ENCODE results near the gene C3orf85.
"Not testable (repeated sequence)": the region's sequence is repeated elsewhere in the genome, so short reads cannot be mapped to it uniquely, and the experiment has no call there.

The C3orf85 gene

GRCh38 chr3:109136523-109136922 lies at the start of gene C3orf85:
C3orf85 (plus strand) TSS chr3:109136719; CDS start chr3:109136848, 129 bp downstream.
- no peak for DNase-seq (ENCODE audit: low read depth)

- DNase-seq (ENCODE audit: low read depth): no peak
These were observed 47.3 kb upstream of the C3orf85 start for GRCh38 chr3:109089265-109089664.

- DNase-seq (ENCODE audit: low read depth): no peak
These were observed 44.7 kb upstream of the C3orf85 start for GRCh38 chr3:109091846-109092245.

- DNase-seq (ENCODE audit: low read depth): no peak
These were observed 43.0 kb upstream of the C3orf85 start for GRCh38 chr3:109093561-109093960.

- DNase-seq (ENCODE audit: low read depth): no peak
These were observed 41.4 kb upstream of the C3orf85 start for GRCh38 chr3:109095166-109095565.

GRCh38 chr3:109098079-109098644 lies 38.4 kb upstream of the C3orf85 start:
- DNase-seq (ENCODE audit: low read depth): no peak

GRCh38 chr3:109109574-109109973 lies 26.9 kb upstream of the C3orf85 start:
- no peak for DNase-seq (ENCODE audit: low read depth)

- no peak for DNase-seq (ENCODE audit: low read depth)
These were observed 23.4 kb upstream of the C3orf85 start for GRCh38 chr3:109112946-109113760.

GRCh38 chr3:109114746-109115145 lies 21.8 kb upstream of the C3orf85 start:
- no peak for DNase-seq (ENCODE audit: low read depth)

GRCh38 chr3:109115451-109115850 lies 21.1 kb upstream of the C3orf85 start:
- DNase-seq (ENCODE audit: low read depth): no peak

GRCh38 chr3:109116031-109116430 lies 20.5 kb upstream of the C3orf85 start:
- DNase-seq (ENCODE audit: low read depth): no peak

GRCh38 chr3:109117939-109118338 lies 18.6 kb upstream of the C3orf85 start, which contains the start of gene MORC1:
MORC1 (minus strand) TSS chr3:109118134; CDS start chr3:109118059, 75 bp downstream.
- no peak for DNase-seq (ENCODE audit: low read depth)

- no peak for DNase-seq (ENCODE audit: low read depth)
These were observed 17.9 kb upstream of the C3orf85 start for GRCh38 chr3:109118584-109118983.

- DNase-seq (ENCODE audit: low read depth): no peak
These were observed 13.8 kb upstream of the C3orf85 start for GRCh38 chr3:109122690-109123089.

GRCh38 chr3:109125902-109126301 lies 10.6 kb upstream of the C3orf85 start:
- DNase-seq (ENCODE audit: low read depth): no peak

- DNase-seq (ENCODE audit: low read depth): no peak
These were observed 9.0 kb upstream of the C3orf85 start for GRCh38 chr3:109127553-109127952.

- no peak for DNase-seq (ENCODE audit: low read depth)
These were observed 5.2 kb upstream of the C3orf85 start for GRCh38 chr3:109131276-109131675.

GRCh38 chr3:109132801-109133473 lies 3.6 kb upstream of the C3orf85 start:
- no peak for DNase-seq (ENCODE audit: low read depth)

- not testable (repeated sequence) for DNase-seq (ENCODE audit: low read depth)
These were observed 3.1 kb upstream of the C3orf85 start for GRCh38 chr3:109133474-109133816.

GRCh38 chr3:109137761-109138160 lies 1.2 kb downstream of the C3orf85 start:
- no peak for DNase-seq (ENCODE audit: low read depth)

GRCh38 chr3:109140318-109140717 lies 3.8 kb downstream of the C3orf85 start:
- DNase-seq (ENCODE audit: low read depth): no peak

GRCh38 chr3:109143646-109144045 lies 7.1 kb downstream of the C3orf85 start:
- no peak for DNase-seq (ENCODE audit: low read depth)

- no peak for DNase-seq (ENCODE audit: low read depth)
These were observed 12.6 kb downstream of the C3orf85 start for GRCh38 chr3:109149078-109149477.

All from GM04504 (cell line).